GM12878 (cell line): Measurements from ENCODE around the gene ZNF283. TPM values are rescaled to one million over a fixed set of nuclear protein-coding genes. Genes with fewer than 3 reads are reported as not detected.

ENCODE experiments used
- ATAC-seq: fragments of 200-7000 bp; cut with Tn5 transposase; 3 replicates; pipeline ENCODE4 v1.9.1; 2020; ENCODE audit warnings: mild to moderate bottlenecking, moderate library complexity
- BruUV-seq: library from RNA; stranded (reverse); fragments of 400-500 nt; replicated peaks from 2 replicates; lab custom pipeline; 2021; lab: Mats Ljungman, UMichigan
- CTCF ChIA-PET: fragments of 300-600 bp; sonication (Branson Sonifier 250); formaldehyde crosslinking; extraction: SDS; loops from one replicate; lab custom pipeline; 2021; ENCODE audit warnings: inconsistent platforms; lab: Yijun Ruan, JAX
- POLR2A ChIA-PET: fragments of 350-600 bp; formaldehyde crosslinking; extraction: SDS; loops from one replicate; lab custom pipeline; 2021; ENCODE audit warnings: inconsistent platforms; lab: Charles Lee
- RAD21 ChIA-PET: fragments of 300-600 bp; sonication (Branson Sonifier 250); formaldehyde crosslinking; loops from one replicate; lab custom pipeline; 2023; ENCODE audit warnings: antibody characterized with exemption; ENCODE audit not compliant: unreplicated experiment; lab: Charles Lee
- SMC1A ChIA-PET: fragments of 300-600 bp; sonication (Branson Sonifier 250); formaldehyde crosslinking; loops from one replicate; lab custom pipeline; 2023; ENCODE audit not compliant: unreplicated experiment, uncharacterized antibody; lab: Charles Lee
- DNase-seq: peaks from one replicate; pipeline ENCODE4 v3.0.0-alpha.2; 2011; ENCODE audit warnings: low read depth, low spot score
- FAIRE-seq: peaks from 3 replicates; lab custom pipeline; 2011; peaks lifted over from hg19 to GRCh38; lab: Jason Lieb, UNC
- H2AFZ ChIP-seq: 2 replicates; pipeline ENCODE4 v1.6.0; 2011; ENCODE audit warnings: low read depth, low read length, control low read depth; ENCODE audit not compliant: control insufficient read depth
- H3K27ac ChIP-seq: 2 replicates; pipeline ENCODE4 v1.5.1; 2011; ENCODE audit warnings: control low read depth; ENCODE audit not compliant: control insufficient read depth, insufficient read depth
- H3K27me3 ChIP-seq, 2 experiments: replicated peaks in 1 of 2; 2 replicates each; pipeline versions ENCODE4 v1.6.0 to v1.6.1; 2011; ENCODE audit warnings: low read length in 1 of 2; ENCODE audit not compliant: control insufficient read depth in 2 of 2, insufficient read depth in 2 of 2
- H3K36me3 ChIP-seq, 2 experiments: 2 replicates each; pipeline ENCODE4 v1.5.1; 2011; ENCODE audit warnings: low read length in 1 of 2; ENCODE audit not compliant: control insufficient read depth in 2 of 2, insufficient read depth in 2 of 2
- H3K4me1 ChIP-seq: 2 replicates; pipeline ENCODE4 v1.6.1; 2011; ENCODE audit warnings: mild to moderate bottlenecking, low read length, moderate library complexity, mixed read lengths; ENCODE audit not compliant: control insufficient read depth, insufficient read depth
- H3K4me2 ChIP-seq: 2 replicates; pipeline ENCODE4 v1.6.0; 2011; ENCODE audit warnings: control low read depth; ENCODE audit not compliant: control insufficient read depth, insufficient read depth
- H3K4me3 ChIP-seq: fragments of 200-600 bp; sonication (generic); 2 replicates; pipeline ENCODE4 v1.5.1; 2016
- H3K79me2 ChIP-seq: 2 replicates; pipeline ENCODE4 v1.6.0; 2011; ENCODE audit warnings: low read length; ENCODE audit not compliant: control insufficient read depth, insufficient read depth
- H3K9ac ChIP-seq: 2 replicates; pipeline ENCODE4 v1.8.0; 2011; ENCODE audit warnings: low read length, control low read depth, mixed read lengths; ENCODE audit not compliant: control insufficient read depth, insufficient read depth
- H3K9me3 ChIP-seq: replicated peaks from 3 replicates; pipeline ENCODE4 v1.5.1; 2011; ENCODE audit warnings: mild to moderate bottlenecking, low read length; ENCODE audit not compliant: control insufficient read depth, insufficient read depth
- H4K20me1 ChIP-seq: 2 replicates; pipeline ENCODE4 v1.6.0; 2011; ENCODE audit not compliant: control insufficient read depth, insufficient read depth
- CEBPB ChIP-seq, 2 experiments: fragments of 150-350 bp in 1 of 2; IDR thresholded peaks; 2 replicates each; pipeline ENCODE4 v1.6.1; 2012 to 2014; ENCODE audit warnings: low read depth in 2 of 2, low read length in 2 of 2, borderline replicate concordance in 1 of 2, inconsistent platforms in 1 of 2
- CEBPZ ChIP-seq: fragments of 150-350 bp; IDR thresholded peaks from 2 replicates; pipeline ENCODE4 v1.6.1; 2016; ENCODE audit warnings: low read depth, low read length
- EZH2 ChIP-seq: IDR thresholded peaks from 2 replicates; pipeline ENCODE4 v1.6.1; 2012; ENCODE audit warnings: low read depth, mild to moderate bottlenecking, control low read depth, inconsistent platforms, low read length, borderline replicate concordance; ENCODE audit not compliant: control insufficient read depth
- IRF3 ChIP-seq: fragments of 450-650 bp; IDR thresholded peaks from 2 replicates; pipeline ENCODE4 v1.6.1; 2014; ENCODE audit warnings: mild to moderate bottlenecking
- KDM1A ChIP-seq: fragments of 200-600 bp; sonication (generic); IDR thresholded peaks from 2 replicates; pipeline ENCODE4 v1.6.1; 2016; ENCODE audit warnings: borderline replicate concordance
- MXI1 ChIP-seq: fragments of 150-350 bp; IDR thresholded peaks from 2 replicates; pipeline ENCODE4 v1.6.1; 2011; ENCODE audit warnings: low read depth, mild to moderate bottlenecking, inconsistent platforms, low read length, improper control_type of control experiment
- WGBS: methylation state at CpG from one replicate; pipeline ENCODE4 v1.1.6; 2016; ENCODE audit warnings: low lambda C conversion rate; ENCODE audit not compliant: insufficient replicate concordance, insufficient coverage; ENCODE audit errors: missing lambda C conversion rate; 5-methylcytosine and 5-hydroxymethylcytosine counted together
- in situ Hi-C: fragments of 300-500 bp; cut with MboI; formaldehyde crosslinking; loops from 9 replicates; pipeline ENCODE4 v1.14.3; 2018; ENCODE audit warnings: mixed read lengths
- intact Hi-C: fragments of 100-400 bp; cut with micrococcal nuclease; formaldehyde crosslinking; loops from one replicate; pipeline ENCODE4 v1.14.2; 2022; ENCODE audit not compliant: unreplicated experiment
- polyA plus RNA-seq, 11 experiments: library from polyadenylated mRNA; depleted of rRNA in 4 of 11; unstranded in 6 of 11; stranded (reverse) in 5 of 11; fragments of >200 nt; fragmentation: Nextera tagmentation in 4 of 11; fragmentation: Illumina TruSeq in 1 of 11; extraction: Ambion mirVana in 4 of 11; extraction: Trizol in 1 of 11; gene quantifications; 1 replicate in 1 of 11; 2 replicates in 10 of 11; pipeline versions ENCODE4 v1.2.1 to v1.2.3, GENCODE V29; 2011 to 2016; ENCODE audit warnings: inconsistent platforms in 2 of 11, missing spikeins in 2 of 11, low read depth in 1 of 11
- total RNA-seq, 4 experiments: library from RNA; depleted of rRNA in 3 of 4; stranded (reverse); fragments of >200 nt in 3 of 4; fragmentation: Illumina TruSeq in 1 of 4; extraction: Trizol in 1 of 4; gene quantifications; 2 replicates each; pipeline versions ENCODE4 v1.2.1 to v1.2.3, GENCODE V29; 2013 to 2021
- TF ChIP-seq, protein P1 (sequence below), 3 experiments: IDR thresholded peaks in 2 of 3; conservative IDR thresholded peaks in 1 of 3; 2 replicates each; pipeline ENCODE4 v1.5.1; 2011; ENCODE audit warnings: low read depth in 3 of 3, low read length in 3 of 3, mild to moderate bottlenecking in 3 of 3, control low read depth in 2 of 3, moderate library complexity in 2 of 3, inconsistent platforms in 1 of 3, mixed read lengths in 1 of 3; ENCODE audit not compliant: control insufficient read depth in 2 of 3, insufficient read depth in 1 of 3; ENCODE audit errors: extremely low read depth in 1 of 3

The ZNF283 gene
- total and polyA plus RNA-seq, 10 of the 15 experiments (the other 5 are each of a cell fraction or from before 2014, with no cell fraction given) = 2.2 to 7.8 (median 3.7) TPM

- RAD21 ChIA-PET = interaction anchor here (0.5 to 0.8 kb wide), 2 partner anchors 62 to 129 kb away, joined by 3 to 4 read pairs; no protein-coding TSS in a partner anchor
Observed at GRCh38 chr19:43797118-43797517, 30.0 kb upstream of the ZNF283 start.

DNA sequence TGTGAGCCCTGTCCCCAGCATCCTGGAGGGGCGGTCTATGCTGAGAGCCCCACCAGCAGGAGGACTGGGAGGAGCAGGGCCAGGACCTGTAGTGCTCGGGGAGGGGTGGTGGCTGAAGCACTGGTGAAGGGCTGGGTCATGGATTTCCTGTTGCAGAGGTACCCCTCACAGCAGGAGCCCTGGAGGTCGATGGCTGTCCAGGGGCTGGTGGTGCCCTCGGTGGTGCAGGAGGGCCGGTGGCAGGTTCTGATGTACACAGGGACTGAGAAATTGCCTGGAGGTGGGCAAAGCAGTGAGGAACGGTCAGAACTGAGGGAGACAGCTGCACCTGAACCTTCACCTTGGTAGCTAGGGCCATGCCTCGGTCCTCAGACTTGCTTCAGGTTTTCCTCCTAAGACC lies 29.6 kb upstream of the ZNF283 start:
- Histone ChIP-seq H3K27ac (no peak overlapping the region), H3K9me3 (no peaks in the 10 kb centered on the region; the same call in 2 of the 3 replicates), H3K4me1 (peaks cover 4% of the 10 kb centered on the region), H2AFZ (no peak overlapping the region), H3K27me3 (no peaks in the 10 kb centered on the region), H3K9ac (no peak overlapping the region), H3K4me2 (no peak overlapping the region), H4K20me1 (0 out of 2 replicates have a peak, but pooled peaks cover 2% of the 10 kb centered on the region), H3K79me2 (no peaks in the 10 kb centered on the region), H3K4me3 (no peak overlapping the region), H3K36me3 (no peaks in the 10 kb centered on the region)
- ChIA-PET POLR2A (no interaction called here), SMC1A (no interaction called here), CTCF (interaction anchor here (0.9 to 3.2 kb wide), 3 partner anchors 12 to 52 kb away, joined by 3 to 14 read pairs (median 7); no protein-coding TSS in a partner anchor), RAD21 (interaction anchor here (0.5 kb wide), 1 partner anchor 62 kb away, joined by 4 read pairs; no protein-coding TSS in a partner anchor)
- intact Hi-C loops = no loop called here
- no TSS peak for BruUV-seq
- WGBS = 59% methylated on average over 7 of the region's 7 CpGs
- in situ Hi-C loops = no loop called here
- FAIRE-seq (no peak), DNase-seq (no peak), ATAC-seq (no peak)
- no peak for TF ChIP-seq CEBPZ
- TF ChIP-seq, protein P1, sequence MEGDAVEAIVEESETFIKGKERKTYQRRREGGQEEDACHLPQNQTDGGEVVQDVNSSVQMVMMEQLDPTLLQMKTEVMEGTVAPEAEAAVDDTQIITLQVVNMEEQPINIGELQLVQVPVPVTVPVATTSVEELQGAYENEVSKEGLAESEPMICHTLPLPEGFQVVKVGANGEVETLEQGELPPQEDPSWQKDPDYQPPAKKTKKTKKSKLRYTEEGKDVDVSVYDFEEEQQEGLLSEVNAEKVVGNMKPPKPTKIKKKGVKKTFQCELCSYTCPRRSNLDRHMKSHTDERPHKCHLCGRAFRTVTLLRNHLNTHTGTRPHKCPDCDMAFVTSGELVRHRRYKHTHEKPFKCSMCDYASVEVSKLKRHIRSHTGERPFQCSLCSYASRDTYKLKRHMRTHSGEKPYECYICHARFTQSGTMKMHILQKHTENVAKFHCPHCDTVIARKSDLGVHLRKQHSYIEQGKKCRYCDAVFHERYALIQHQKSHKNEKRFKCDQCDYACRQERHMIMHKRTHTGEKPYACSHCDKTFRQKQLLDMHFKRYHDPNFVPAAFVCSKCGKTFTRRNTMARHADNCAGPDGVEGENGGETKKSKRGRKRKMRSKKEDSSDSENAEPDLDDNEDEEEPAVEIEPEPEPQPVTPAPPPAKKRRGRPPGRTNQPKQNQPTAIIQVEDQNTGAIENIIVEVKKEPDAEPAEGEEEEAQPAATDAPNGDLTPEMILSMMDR (IDR thresholded peaks at IDR 0.05 in 2 of 3, conservative IDR thresholded peaks at IDR 0.05 in 1 of 3; ENCODE audit: control insufficient read depth in 2 of 3, extremely low read depth in 1 of 3, insufficient read depth in 1 of 3, low read depth in 3 of 3, low read length in 3 of 3) = no peak
- TF ChIP-seq EZH2 = no peak
- TF ChIP-seq IRF3 = no peak
- no peak for TF ChIP-seq CEBPB (IDR thresholded peaks at IDR 0.05; ENCODE audit: borderline replicate concordance in 1 of 2, low read depth in 2 of 2, low read length in 2 of 2)
- TF ChIP-seq KDM1A = no peak

More at GRCh38 chr19:43797118-43797517, 30.0 kb upstream of the ZNF283 start:
- no peaks in the 10 kb centered on the region for H3K36me3 ChIP-seq
- intact Hi-C loops (no loop called here), in situ Hi-C loops (no loop called here)
- FAIRE-seq (no peak), ATAC-seq (no peak), DNase-seq (no peak)
- ChIA-PET SMC1A (interaction anchor here (1.8 kb wide), 1 partner anchor 129 kb away, joined by 4 read pairs; no protein-coding TSS in a partner anchor), POLR2A (no interaction called here), CTCF (interaction anchor here (0.9 to 3.2 kb wide), 3 partner anchors 12 to 51 kb away, joined by 3 to 14 read pairs (median 7); no protein-coding TSS in a partner anchor)
- H4K20me1 ChIP-seq = 0 out of 2 replicates have a peak, but pooled peaks cover 2% of the 10 kb centered on the region
- H3K4me3 ChIP-seq = no peak overlapping the region
- H3K4me1 ChIP-seq = peaks cover 4% of the 10 kb centered on the region
- no peaks in the 10 kb centered on the region for H3K27me3 ChIP-seq
- no peak overlapping the region for H3K27ac ChIP-seq
- BruUV-seq = no TSS peak
- H3K79me2 ChIP-seq = no peaks in the 10 kb centered on the region
- no peak overlapping the region for H3K9ac ChIP-seq
- no peak overlapping the region for H3K4me2 ChIP-seq
- no peaks in the 10 kb centered on the region; the same call in 2 of the 3 replicates for H3K9me3 ChIP-seq
- H2AFZ ChIP-seq = no peak overlapping the region
- WGBS = 52% methylated on average over 6 of the region's 6 CpGs
- TF ChIP-seq MXI1 = no peak
